Measurements from ENCODE around the gene HOXD4.

HOXD4 gene

GRCh38 chr2:176126929-176127773 lies 24.2 kb upstream of the HOXD4 start:
- peak; percentile 69 to 70 for DNase-seq

- no peak for DNase-seq
Observed at GRCh38 chr2:176127774-176128072, 23.6 kb upstream of the HOXD4 start.

GRCh38 chr2:176128172-176128981 lies 23.0 kb upstream of the HOXD4 start:
- peak; percentile 32 to 36 for DNase-seq

- peak; percentile 33 to 50 for DNase-seq
Observed at GRCh38 chr2:176128982-176129796, 22.2 kb upstream of the HOXD4 start, which contains the start of gene HOXD8. Gene HOXD8 (plus strand): TSS chr2:176129705. CDS start chr2:176130367, 662 bp downstream.

- DNase-seq, result no peak
Observed at GRCh38 chr2:176129813-176130146, 21.6 kb upstream of the HOXD4 start.

GRCh38 chr2:176130147-176130956 lies 21.0 kb upstream of the HOXD4 start:
- DNase-seq, result peak; percentile 38 to 54

GRCh38 chr2:176130957-176131847 lies 20.1 kb upstream of the HOXD4 start:
- no peak for DNase-seq

- DNase-seq, result no peak
Observed at GRCh38 chr2:176131848-176132158, 19.5 kb upstream of the HOXD4 start.

- peak in 1 of 2 experiments; percentile 23 for DNase-seq
Observed at GRCh38 chr2:176132205-176133171, 18.9 kb upstream of the HOXD4 start.

GRCh38 chr2:176133389-176133788 lies 18.0 kb upstream of the HOXD4 start:
- DNase-seq, result no peak

GRCh38 chr2:176134035-176134434 lies 17.3 kb upstream of the HOXD4 start:
- no peak for DNase-seq

- DNase-seq, result no peak
Observed at GRCh38 chr2:176135035-176135440, 16.3 kb upstream of the HOXD4 start.

- peak in 1 of 2 experiments; percentile 36 for DNase-seq
Observed at GRCh38 chr2:176136374-176137251, 14.7 kb upstream of the HOXD4 start.

GRCh38 chr2:176137252-176137580 lies 14.1 kb upstream of the HOXD4 start:
- DNase-seq, result no peak

- DNase-seq, result no peak
Observed at GRCh38 chr2:176137906-176138305, 13.4 kb upstream of the HOXD4 start.

- DNase-seq, result peak in 1 of 2 experiments; percentile 7
Observed at GRCh38 chr2:176138526-176138922, 12.8 kb upstream of the HOXD4 start.

GRCh38 chr2:176138923-176139660 lies 12.3 kb upstream of the HOXD4 start:
- peak; percentile 20 to 25 for DNase-seq
